Head of caudate nucleus (tissue), 42 donors: ENCODE results near the gene PGM2.
"Not testable (repeated sequence)": the region's sequence is repeated elsewhere in the genome, so short reads cannot be mapped to it uniquely, and the experiment has no call there.

Experiments
- DNase-seq, 42 donors: peaks; one replicate each; pipeline versions ENCODE4 v3.0.0 to v3.0.0-alpha.2; 2020 to 2021; ENCODE audit warnings: mixed read lengths in 7 of 42
- intact Hi-C: fragments of 100-400 bp; cut with DNase I; formaldehyde crosslinking; loops from one replicate; pipeline ENCODE4 v1.15.0; 2022

Gene PGM2

GRCh38 chr4:37826295-37827029, at the start of gene PGM2:
Gene PGM2 (plus strand): TSS chr4:37826686. CDS start chr4:37826733, 47 bp downstream.
- peak; percentile 46 to 92 (median 82) for DNase-seq
- intact Hi-C loops, result loop anchor here (2.0 to 5.0 kb wide), 2 partner anchors 62 to 151 kb away; no protein-coding TSS in a partner anchor

- intact Hi-C loops, result no loop called here
Measured at GRCh38 chr4:37779896-37780295, 46.6 kb upstream of the PGM2 start.

GRCh38 chr4:37780444-37781130, 45.9 kb upstream of the PGM2 start:
- intact Hi-C loops, result no loop called here
- peak in 17 of 42 donors; percentile 4 to 54 (median 22) for DNase-seq

More at GRCh38 chr4:37779896-37780295, 46.6 kb upstream of the PGM2 start:
- no peak for DNase-seq

- intact Hi-C loops, result no loop called here
- DNase-seq, result no peak
Measured at GRCh38 chr4:37781131-37781455, 45.4 kb upstream of the PGM2 start.

- DNase-seq, result peak in 1 of 42 donors; percentile 17
- intact Hi-C loops, result not testable (repeated sequence)
Measured at GRCh38 chr4:37786267-37786666, 40.2 kb upstream of the PGM2 start.

GRCh38 chr4:37787883-37788460, 38.5 kb upstream of the PGM2 start:
- DNase-seq, result peak in 17 of 42 donors; percentile 3 to 65 (median 31)
- intact Hi-C loops, result not testable (repeated sequence)

- no peak for DNase-seq
Measured at GRCh38 chr4:37788819-37789218, 37.7 kb upstream of the PGM2 start.

GRCh38 chr4:37792241-37792640, 34.2 kb upstream of the PGM2 start:
- intact Hi-C loops, result no loop called here

More at GRCh38 chr4:37788819-37789218, 37.7 kb upstream of the PGM2 start:
- intact Hi-C loops, result no loop called here

GRCh38 chr4:37793562-37793961, 32.9 kb upstream of the PGM2 start:
- intact Hi-C loops, result no loop called here
- DNase-seq, result peak in 1 of 42 donors; percentile 25

More at GRCh38 chr4:37792241-37792640, 34.2 kb upstream of the PGM2 start:
- no peak for DNase-seq

GRCh38 chr4:37794056-37794455, 32.4 kb upstream of the PGM2 start:
- no peak for DNase-seq
- intact Hi-C loops, result no loop called here

GRCh38 chr4:37795581-37796195, 30.8 kb upstream of the PGM2 start:
- intact Hi-C loops, result loop anchor here (5.0 kb wide), 1 partner anchor 188 kb away; no protein-coding TSS in a partner anchor
- no peak for DNase-seq

- no peak for DNase-seq
- intact Hi-C loops, result loop anchor here (5.0 kb wide), 1 partner anchor 190 kb away; no protein-coding TSS in a partner anchor
Measured at GRCh38 chr4:37797374-37797773, 29.1 kb upstream of the PGM2 start.

GRCh38 chr4:37797923-37798322, 28.6 kb upstream of the PGM2 start:
- intact Hi-C loops, result loop anchor here (5.0 kb wide), 1 partner anchor 191 kb away; no protein-coding TSS in a partner anchor
- no peak for DNase-seq

GRCh38 chr4:37798616-37799015, 27.9 kb upstream of the PGM2 start:
- no peak for DNase-seq
- intact Hi-C loops, result loop anchor here (5.0 kb wide), 1 partner anchor 191 kb away; no protein-coding TSS in a partner anchor

GRCh38 chr4:37799941-37800554, 26.4 kb upstream of the PGM2 start:
- no peak for DNase-seq
- intact Hi-C loops, result loop anchor here (5.0 to 10.0 kb wide), 2 partner anchors 193 to 235 kb away; no protein-coding TSS in a partner anchor

- DNase-seq, result peak in 41 of 42 donors; percentile 13 to 87 (median 63)
Measured at GRCh38 chr4:37802068-37802666, 24.3 kb upstream of the PGM2 start.

GRCh38 chr4:37803348-37803973, 23.0 kb upstream of the PGM2 start:
- peak in 3 of 42 donors; percentile 8 to 21 (median 11) for DNase-seq
- intact Hi-C loops, result loop anchor here (10.0 kb wide), 1 partner anchor 231 kb away; no protein-coding TSS in a partner anchor

More at GRCh38 chr4:37802068-37802666, 24.3 kb upstream of the PGM2 start:
- intact Hi-C loops, result loop anchor here (10.0 kb wide), 1 partner anchor 233 kb away; no protein-coding TSS in a partner anchor

- no peak for DNase-seq
- intact Hi-C loops, result loop anchor here (10.0 kb wide), 1 partner anchor 230 kb away; no protein-coding TSS in a partner anchor
Measured at GRCh38 chr4:37805091-37805490, 21.4 kb upstream of the PGM2 start.
